Stimulated activated CD8-positive, alpha-beta memory T cell treated with anti-CD3 and anti-CD28 coated beads, Interleukin-7, amount 100 ng/mL, for 24 hours (primary cell): Measurements from ENCODE around the gene IKBKE.

ENCODE experiments used
- DNase-seq: peaks from one replicate; pipeline ENCODE4 v3.0.0-alpha.2; 2020; ENCODE audit warnings: low read depth

IKBKE gene

GRCh38 chr1:206512851-206513180, 42.5 kb downstream of the IKBKE start:
- no peak for DNase-seq

GRCh38 chr1:206513312-206514111, 43.2 kb downstream of the IKBKE start:
- DNase-seq = no peak

GRCh38 chr1:206514813-206515387, 44.6 kb downstream of the IKBKE start:
- no peak for DNase-seq

GRCh38 chr1:206516728-206516990, 46.4 kb downstream of the IKBKE start:
- no peak for DNase-seq

- DNase-seq = no peak
These were observed 47.5 kb downstream of the IKBKE start for GRCh38 chr1:206517784-206518183.

- DNase-seq = no peak
These were observed 47.9 kb downstream of the IKBKE start for GRCh38 chr1:206518206-206518605.

- no peak for DNase-seq
These were observed 48.5 kb downstream of the IKBKE start for GRCh38 chr1:206518743-206519142.

- DNase-seq = no peak
These were observed 50.9 kb downstream of the IKBKE start for GRCh38 chr1:206521127-206521526.

GRCh38 chr1:206521694-206522402, 51.6 kb downstream of the IKBKE start:
- DNase-seq = no peak

- DNase-seq = no peak
These were observed 54.6 kb downstream of the IKBKE start for GRCh38 chr1:206524739-206525364.

GRCh38 chr1:206526064-206526911, 56.0 kb downstream of the IKBKE start:
- no peak for DNase-seq

GRCh38 chr1:206529425-206529824, 59.1 kb downstream of the IKBKE start:
- DNase-seq = no peak

- DNase-seq = no peak
These were observed 62.1 kb downstream of the IKBKE start for GRCh38 chr1:206532368-206532767.

- DNase-seq = no peak
These were observed 64.3 kb downstream of the IKBKE start for GRCh38 chr1:206534552-206534951.

- no peak for DNase-seq
These were observed 65.5 kb downstream of the IKBKE start for GRCh38 chr1:206535853-206536188.

- no peak for DNase-seq
These were observed 66.9 kb downstream of the IKBKE start for GRCh38 chr1:206537141-206537540.

GRCh38 chr1:206538086-206538770, 68.0 kb downstream of the IKBKE start:
- no peak for DNase-seq

- DNase-seq = no peak
These were observed 68.8 kb downstream of the IKBKE start for GRCh38 chr1:206538901-206539640.

- DNase-seq = no peak
These were observed 69.9 kb downstream of the IKBKE start for GRCh38 chr1:206540044-206540780.

GRCh38 chr1:206541236-206541833, 71.1 kb downstream of the IKBKE start:
- no peak for DNase-seq
